GM12891 (cell line): ENCODE measurements around the gene SLC22A4.
A peak's percentile ranks its signal among the peaks of the same experiment; 100 is the strongest.

Experiments used
- DNase-seq: peaks from one replicate; pipeline ENCODE4 v3.0.0; 2011; ENCODE audit warnings: low spot score; ENCODE audit not compliant: insufficient read length
- FAIRE-seq: peaks from 2 replicates; lab custom pipeline; 2011; peaks lifted over from hg19 to GRCh38; lab: Jason Lieb, UNC
- PAX5 ChIP-seq: IDR thresholded peaks from 2 replicates; pipeline ENCODE4 v1.6.1; 2011; ENCODE audit warnings: low read length, moderate library complexity, mild to moderate bottlenecking; ENCODE audit not compliant: insufficient read depth, severe bottlenecking
- POLR2A ChIP-seq: IDR thresholded peaks from 2 replicates; pipeline ENCODE4 v1.6.1; 2011; ENCODE audit warnings: low read depth, low read length, control low read depth
- POLR2AphosphoS5 ChIP-seq: IDR thresholded peaks from 2 replicates; pipeline ENCODE4 v1.6.1; 2011; ENCODE audit warnings: low read depth, low read length, control low read depth
- POU2F2 ChIP-seq: IDR thresholded peaks from 2 replicates; pipeline ENCODE4 v1.6.1; 2011; ENCODE audit warnings: low read depth, mild to moderate bottlenecking, control low read depth, low read length, moderate library complexity
- SPI1 ChIP-seq: IDR thresholded peaks from 2 replicates; pipeline ENCODE4 v1.6.1; 2011; ENCODE audit warnings: low read depth, low read length, control low read depth
- TAF1 ChIP-seq: IDR thresholded peaks from 2 replicates; pipeline ENCODE4 v1.6.1; 2011; ENCODE audit warnings: low read depth, low read length, control low read depth

The SLC22A4 gene

DNA sequence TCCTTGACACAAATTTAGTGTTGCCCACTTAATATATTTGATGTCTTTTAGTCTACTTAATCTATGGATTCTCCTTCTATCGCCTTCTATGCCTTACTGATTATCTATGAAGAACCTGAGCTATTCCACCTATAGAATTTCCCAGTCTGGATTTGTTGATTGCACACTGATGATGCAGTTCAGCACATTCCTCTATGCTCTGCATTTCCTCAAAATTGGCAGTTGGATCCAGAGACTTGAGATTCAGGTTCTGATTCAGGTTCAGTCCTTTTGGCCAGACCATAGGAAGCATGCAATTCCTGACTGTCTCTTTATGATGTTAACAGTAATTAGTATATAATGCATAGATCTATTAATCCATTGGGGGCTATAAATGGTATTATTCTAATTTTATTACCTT is 89.1 kb downstream of the SLC22A4 start:
- TF ChIP-seq POLR2A, result no peak
- TF ChIP-seq TAF1, result no peak
- no peak for DNase-seq
- no peak for FAIRE-seq

DNA sequence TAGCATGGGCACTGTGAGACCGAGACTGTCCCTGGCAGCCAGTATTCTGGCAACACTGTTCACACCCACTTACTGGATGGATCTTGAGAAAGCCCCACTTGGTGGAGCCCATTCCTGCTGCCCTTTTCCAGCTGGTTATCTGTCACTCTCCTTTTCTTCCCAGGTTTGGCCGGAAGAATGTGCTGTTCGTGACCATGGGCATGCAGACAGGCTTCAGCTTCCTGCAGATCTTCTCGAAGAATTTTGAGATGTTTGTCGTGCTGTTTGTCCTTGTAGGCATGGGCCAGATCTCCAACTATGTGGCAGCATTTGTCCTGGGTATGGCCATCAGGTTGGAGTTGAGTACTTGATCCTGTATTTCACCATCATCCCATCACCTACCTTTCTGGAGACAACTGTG is 89.8 kb downstream of the SLC22A4 start:
- DNase-seq, result no peak
- no peak for FAIRE-seq
- TF ChIP-seq POU2F2 (no peak), POLR2A (no peak), SPI1 (no peak), TAF1 (no peak), PAX5 (no peak)

DNA sequence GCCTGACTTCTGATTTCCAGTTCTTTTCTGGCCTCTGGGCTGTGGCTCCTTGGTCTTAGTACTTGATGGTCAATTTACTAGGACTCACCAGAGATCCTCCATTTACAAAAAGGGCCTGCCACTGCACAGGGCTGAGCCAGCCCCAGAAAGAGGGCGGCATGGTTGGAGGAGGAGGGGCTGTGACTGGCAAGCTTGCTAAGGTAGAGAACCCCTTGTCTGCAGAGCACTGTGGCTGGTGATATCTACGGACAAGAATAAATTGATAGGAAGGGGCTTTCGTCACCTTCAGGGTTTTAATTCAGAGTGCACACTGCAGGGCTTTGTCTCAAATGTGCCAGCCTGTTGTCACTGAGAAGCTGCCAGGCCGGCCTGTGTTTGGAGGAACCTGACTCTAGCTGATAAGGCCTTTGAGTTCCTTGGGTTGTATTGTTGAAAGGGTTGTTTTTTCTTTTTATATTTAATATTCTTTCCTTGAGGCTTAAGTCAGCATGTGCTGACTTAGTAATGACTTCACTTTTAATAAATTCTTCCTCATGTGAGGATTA is 90.4 kb downstream of the SLC22A4 start:
- no peak for FAIRE-seq
- no peak for DNase-seq
- TF ChIP-seq PAX5, result no peak

DNA sequence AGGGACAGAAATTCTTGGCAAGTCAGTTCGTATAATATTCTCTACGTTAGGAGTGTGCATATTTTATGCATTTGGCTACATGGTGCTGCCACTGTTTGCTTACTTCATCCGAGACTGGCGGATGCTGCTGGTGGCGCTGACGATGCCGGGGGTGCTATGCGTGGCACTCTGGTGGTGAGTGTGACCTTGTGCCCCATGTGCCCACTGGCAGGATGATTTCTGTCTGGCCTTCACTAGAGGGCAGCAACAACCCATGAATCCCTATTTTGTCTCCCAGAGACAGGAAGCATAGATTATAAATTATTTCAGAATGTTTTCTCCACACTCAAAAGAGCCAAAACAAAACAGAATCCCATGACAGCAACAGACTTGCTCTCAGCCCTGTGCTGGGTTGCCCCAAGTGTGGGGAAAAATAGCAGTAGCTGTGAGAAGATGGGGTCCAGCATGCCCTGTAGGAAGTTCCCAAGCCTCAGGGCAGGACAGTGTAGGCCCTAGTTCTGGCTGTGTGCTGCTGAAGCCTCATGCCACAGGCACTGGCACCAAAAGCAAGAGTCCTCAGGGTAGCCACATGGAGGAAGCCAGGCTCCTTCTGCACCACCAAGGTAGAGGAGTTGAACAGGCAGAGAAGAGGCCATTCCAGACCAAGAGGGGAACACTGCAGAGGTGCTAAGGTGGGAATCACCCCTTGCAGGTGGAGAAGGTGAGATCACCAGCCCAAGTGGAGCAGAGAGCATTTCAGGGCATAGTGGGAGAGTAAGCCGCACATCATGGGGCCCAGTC is 91.3 kb downstream of the SLC22A4 start:
- FAIRE-seq (peak; percentile 91), DNase-seq (no peak)
- TF ChIP-seq SPI1, result no peak

DNA sequence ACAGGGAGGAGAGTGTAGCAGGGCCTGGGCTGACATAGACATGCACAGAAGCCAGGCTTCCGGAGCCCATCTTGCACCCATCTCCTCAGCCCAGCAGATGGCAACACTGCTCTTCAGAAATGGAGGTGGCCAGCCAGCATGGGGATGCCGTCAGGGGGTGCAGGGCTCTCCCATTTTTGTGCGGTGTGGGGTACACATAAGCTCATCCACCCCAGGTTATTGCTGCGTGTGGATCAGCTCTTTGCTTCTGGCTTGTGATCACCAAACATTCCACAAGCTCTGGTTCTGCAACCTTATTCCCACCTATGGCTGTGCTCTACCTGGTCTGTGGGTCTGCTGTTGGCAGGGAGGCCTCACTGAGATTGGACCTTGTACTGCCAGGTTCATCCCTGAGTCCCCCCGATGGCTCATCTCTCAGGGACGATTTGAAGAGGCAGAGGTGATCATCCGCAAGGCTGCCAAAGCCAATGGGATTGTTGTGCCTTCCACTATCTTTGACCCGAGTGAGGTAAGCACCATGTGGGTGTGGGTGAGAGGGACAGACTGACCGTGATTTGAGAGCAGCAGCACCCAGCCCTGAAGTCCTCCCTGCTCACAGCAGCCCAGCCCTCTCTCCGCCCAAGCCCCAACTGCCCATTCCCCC is 92.6 kb downstream of the SLC22A4 start:
- DNase-seq (peak; percentile 53), FAIRE-seq (peak; percentile 85)
- TF ChIP-seq POU2F2, result no peak

DNA sequence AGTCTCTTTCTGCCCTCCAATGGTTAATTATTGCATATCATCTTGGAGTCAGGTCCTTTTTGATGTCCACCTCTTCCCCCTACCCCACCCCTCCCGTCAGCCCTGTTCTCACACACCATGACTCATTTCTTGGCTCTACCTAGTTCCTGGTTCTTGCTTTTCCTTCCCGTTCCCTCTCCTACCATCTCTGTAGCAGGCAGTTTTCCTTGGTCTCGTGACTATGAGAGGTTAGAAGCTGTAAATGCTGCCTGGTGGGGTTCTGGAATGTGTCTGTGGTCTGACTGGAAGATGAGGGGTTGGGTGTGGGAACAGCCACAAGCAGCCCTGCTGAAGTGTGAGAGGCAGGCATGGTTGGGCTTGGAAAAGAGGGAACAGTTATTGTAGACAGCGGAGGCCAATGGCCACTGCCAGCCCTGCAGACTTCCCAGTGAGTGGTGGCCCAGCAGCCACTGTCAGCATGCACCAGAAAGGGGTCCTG is 93.5 kb downstream of the SLC22A4 start:
- no peak for DNase-seq
- peak; percentile 59 for FAIRE-seq
- TF ChIP-seq SPI1, result no peak
- no peak for TF ChIP-seq PAX5
- TF ChIP-seq TAF1, result no peak
- no peak for TF ChIP-seq POLR2AphosphoS5
- no peak for TF ChIP-seq POU2F2
- TF ChIP-seq POLR2A, result no peak

DNA sequence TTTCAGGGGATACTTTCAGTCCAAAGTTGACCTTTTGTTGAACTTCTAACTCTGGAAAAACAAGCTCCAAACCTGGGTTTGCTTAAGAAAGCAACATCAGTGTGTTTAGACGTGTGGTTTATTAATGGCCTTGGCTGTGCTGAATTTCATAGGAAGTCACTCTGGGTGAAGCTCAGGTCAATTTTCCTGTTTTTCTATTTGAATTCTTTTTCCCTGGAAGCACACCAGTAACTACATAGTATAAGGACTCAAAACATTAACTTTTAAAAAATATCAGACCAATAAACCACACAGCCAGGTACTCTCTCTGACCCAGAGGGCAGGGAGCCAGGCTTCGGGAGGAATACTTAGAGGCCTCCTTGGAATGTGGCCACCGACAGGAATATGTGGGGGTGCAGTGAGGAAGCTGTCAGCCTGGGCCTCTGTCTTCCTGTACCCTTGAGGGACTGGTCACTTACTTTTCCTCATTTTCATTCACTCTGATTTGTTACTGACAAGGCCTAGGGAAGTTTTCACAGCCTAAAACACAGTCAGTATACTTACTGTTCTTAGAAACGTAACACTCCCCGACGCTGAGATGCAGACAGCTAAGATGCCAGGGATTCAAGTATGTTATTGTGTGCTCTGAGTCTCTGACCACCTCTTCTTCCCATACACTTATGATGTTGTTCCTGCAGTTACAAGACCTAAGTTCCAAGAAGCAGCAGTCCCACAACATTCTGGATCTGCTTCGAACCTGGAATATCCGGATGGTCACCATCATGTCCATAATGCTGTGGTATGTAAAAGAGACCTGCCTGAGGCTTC is 94.3 kb downstream of the SLC22A4 start:
- DNase-seq, result no peak
- TF ChIP-seq POLR2A (no peak), SPI1 (no peak), TAF1 (no peak), POU2F2 (no peak)
- no peak for FAIRE-seq

DNA sequence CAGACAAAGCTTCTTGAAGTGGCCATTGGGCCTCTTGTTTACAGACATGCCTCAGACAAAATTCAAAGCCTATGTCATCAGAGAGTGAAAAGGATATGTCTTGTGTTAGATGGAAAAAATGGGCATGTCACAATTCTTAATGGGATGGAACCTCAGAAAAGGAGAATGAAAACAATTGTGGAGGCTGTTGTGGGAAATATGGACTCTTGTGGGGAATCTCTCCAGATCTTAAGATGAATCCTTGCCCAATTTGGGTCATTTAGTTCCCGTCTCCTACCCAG is 94.8 kb downstream of the SLC22A4 start:
- FAIRE-seq (no peak), DNase-seq (no peak)
- TF ChIP-seq POU2F2, result no peak
- TF ChIP-seq PAX5, result no peak
- TF ChIP-seq POLR2AphosphoS5, result no peak
- TF ChIP-seq POLR2A, result no peak
- no peak for TF ChIP-seq SPI1
- TF ChIP-seq TAF1, result no peak

DNA sequence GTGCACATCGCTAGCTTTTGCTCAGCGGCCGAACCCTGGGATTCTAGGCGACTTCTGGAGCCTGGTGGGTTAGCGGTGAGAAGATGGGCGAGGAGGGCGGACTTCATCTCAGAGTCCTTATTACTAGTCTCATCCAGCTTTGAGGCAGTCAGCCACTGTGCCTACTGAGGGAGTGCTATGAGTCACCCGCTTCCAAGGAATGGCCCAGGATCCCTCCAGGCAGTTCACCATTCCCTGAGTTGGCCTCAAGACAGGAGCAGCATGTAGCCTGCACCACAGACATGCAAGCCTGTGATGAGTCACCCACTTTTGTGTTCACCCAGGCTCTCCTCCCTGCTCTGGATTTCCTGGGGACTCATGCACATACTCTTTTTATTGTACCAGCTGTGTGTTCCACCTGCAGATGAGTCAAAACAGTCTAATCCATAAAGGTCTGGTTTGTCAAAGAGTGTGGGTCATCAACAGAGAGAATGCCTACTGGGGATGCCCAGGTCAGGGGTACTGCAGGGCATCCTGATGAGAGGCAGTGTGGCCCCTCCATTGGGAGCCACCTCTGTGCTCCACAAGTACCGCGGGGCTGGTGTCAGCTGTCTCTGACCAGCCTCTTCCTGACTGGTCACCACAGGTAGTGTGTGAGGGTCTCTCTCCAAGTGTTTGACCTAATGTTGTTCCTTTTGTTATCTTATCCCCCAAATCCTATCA is 95.5 kb downstream of the SLC22A4 start:
- FAIRE-seq (no peak), DNase-seq (no peak)

DNA sequence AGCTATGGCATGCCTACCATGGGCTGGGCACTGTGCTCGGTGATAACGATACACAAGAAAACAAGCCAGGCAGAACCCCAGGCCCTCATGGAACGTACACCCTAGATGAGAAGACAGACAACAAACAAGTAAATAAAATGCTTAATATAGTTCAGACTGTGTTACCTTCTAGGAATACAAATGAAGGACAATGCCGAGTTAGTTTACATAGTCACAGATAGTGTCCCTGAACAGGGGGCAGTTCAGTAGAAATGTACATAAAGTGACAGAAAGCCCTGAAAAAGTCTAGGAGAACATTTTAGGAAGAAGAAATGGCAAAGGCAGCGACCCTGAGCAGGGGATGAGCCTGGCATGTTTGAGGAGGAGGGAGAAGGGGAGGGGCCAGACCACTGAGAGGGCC is 97.1 kb downstream of the SLC22A4 start:
- FAIRE-seq (no peak), DNase-seq (no peak)
- TF ChIP-seq POLR2A, result no peak
- TF ChIP-seq SPI1, result no peak

More for the DNA sequence above, 95.5 kb downstream of the SLC22A4 start:
- TF ChIP-seq SPI1 (no peak), PAX5 (no peak), POLR2A (no peak), TAF1 (no peak), POLR2AphosphoS5 (no peak)
